Endothelial cell (in vitro differentiated cells): Measurements from ENCODE around the gene RTP3. TPM values are rescaled to one million over a fixed set of nuclear protein-coding genes. Genes with fewer than 3 reads are reported as not detected.

Source experiments
- DNase-seq: peaks from one replicate; pipeline ENCODE4 v3.0.0; 2021; ENCODE audit warnings: low spot score
- H3K27ac Mint-ChIP-seq: one replicate; pipeline ENCODE4 v1.8.0; 2021; ENCODE audit warnings: mixed read lengths, inconsistent platforms; ENCODE audit not compliant: unreplicated experiment
- H3K27me3 Mint-ChIP-seq: one replicate; pipeline ENCODE4 v1.8.0; 2021; ENCODE audit warnings: mild to moderate bottlenecking, moderate library complexity, mixed read lengths, inconsistent platforms; ENCODE audit not compliant: unreplicated experiment
- H3K36me3 Mint-ChIP-seq: one replicate; pipeline ENCODE4 v1.8.0; 2021; ENCODE audit warnings: mild to moderate bottlenecking, low read depth, mixed read lengths, inconsistent platforms; ENCODE audit not compliant: unreplicated experiment
- H3K4me1 Mint-ChIP-seq: one replicate; pipeline ENCODE4 v1.8.0; 2021; ENCODE audit warnings: mild to moderate bottlenecking, mixed read lengths, inconsistent platforms; ENCODE audit not compliant: unreplicated experiment
- H3K4me3 Mint-ChIP-seq: one replicate; pipeline ENCODE4 v1.8.0; 2021; ENCODE audit warnings: mild to moderate bottlenecking, mixed read lengths, inconsistent platforms; ENCODE audit not compliant: unreplicated experiment
- H3K9me3 Mint-ChIP-seq: one replicate; pipeline ENCODE4 v1.8.0; 2021; ENCODE audit warnings: mixed read lengths, inconsistent platforms; ENCODE audit not compliant: unreplicated experiment
- CTCF ChIP-seq: fragments of 200-600 bp; sonication (generic); IDR thresholded peaks from one replicate; pipeline ENCODE4 v1.5.0; 2021; ENCODE audit warnings: antibody characterized with exemption; ENCODE audit not compliant: unreplicated experiment
- total RNA-seq: library from RNA; stranded (reverse); fragmentation: NEBNext Ultra II Directional; extraction: Animal tissue kit (Norgen Biotek cat#: 25700); gene quantifications from one replicate; pipeline ENCODE4 v1.2.1, GENCODE V29; 2021; ENCODE audit not compliant: unreplicated experiment

Gene RTP3
- total RNA-seq, 1 donor from 2014 or later, result not detected

- no peaks in the 10 kb centered on the region for H3K9me3 Mint-ChIP-seq
- no peak overlapping the region for H3K27ac Mint-ChIP-seq
- no peaks in the 10 kb centered on the region for H3K36me3 Mint-ChIP-seq
- no peaks in the 10 kb centered on the region for H3K4me1 Mint-ChIP-seq
- TF ChIP-seq CTCF, result no peak
- no peaks in the 10 kb centered on the region for H3K27me3 Mint-ChIP-seq
- no peak overlapping the region for H3K4me3 Mint-ChIP-seq
- DNase-seq, result no peak
Measured at GRCh38 chr3:46512191-46512749, 14.5 kb downstream of the RTP3 start.

GRCh38 chr3:46516521-46516920, 18.7 kb downstream of the RTP3 start:
- Mint-ChIP-seq H3K4me3 (no peak overlapping the region), H3K27ac (no peak overlapping the region), H3K9me3 (no peaks in the 10 kb centered on the region), H3K27me3 (peaks cover 1% of the 10 kb centered on the region), H3K4me1 (no peaks in the 10 kb centered on the region), H3K36me3 (no peaks in the 10 kb centered on the region)
- DNase-seq, result no peak
- no peak for TF ChIP-seq CTCF

- Mint-ChIP-seq H3K4me1 (no peaks in the 10 kb centered on the region), H3K36me3 (no peaks in the 10 kb centered on the region), H3K27ac (no peak overlapping the region), H3K27me3 (peaks cover 1% of the 10 kb centered on the region), H3K9me3 (no peaks in the 10 kb centered on the region), H3K4me3 (no peak overlapping the region)
- TF ChIP-seq CTCF, result no peak
- DNase-seq, result no peak
Measured at GRCh38 chr3:46517016-46517783, 19.4 kb downstream of the RTP3 start.

GRCh38 chr3:46517784-46518181, 20.0 kb downstream of the RTP3 start:
- Mint-ChIP-seq H3K36me3 (no peaks in the 10 kb centered on the region), H3K4me1 (no peaks in the 10 kb centered on the region), H3K27ac (no peak overlapping the region)

More at GRCh38 chr3:46517784-46518181, 20.0 kb downstream of the RTP3 start:
- TF ChIP-seq CTCF, result no peak
- Mint-ChIP-seq H3K27me3 (peaks cover 1% of the 10 kb centered on the region), H3K9me3 (no peaks in the 10 kb centered on the region), H3K4me3 (no peak overlapping the region)
- DNase-seq, result no peak
